ENCODE data around the gene KDM3B. TPM values are rescaled to one million over a fixed set of nuclear protein-coding genes. Genes with fewer than 3 reads are reported as not detected.

Gene KDM3B
- total and polyA plus RNA-seq, 9 of the 15 experiments (the other 6 are each of a cell fraction or from before 2014, with no cell fraction given): 13.8 to 62.8 (median 41.9) TPM

DNA sequence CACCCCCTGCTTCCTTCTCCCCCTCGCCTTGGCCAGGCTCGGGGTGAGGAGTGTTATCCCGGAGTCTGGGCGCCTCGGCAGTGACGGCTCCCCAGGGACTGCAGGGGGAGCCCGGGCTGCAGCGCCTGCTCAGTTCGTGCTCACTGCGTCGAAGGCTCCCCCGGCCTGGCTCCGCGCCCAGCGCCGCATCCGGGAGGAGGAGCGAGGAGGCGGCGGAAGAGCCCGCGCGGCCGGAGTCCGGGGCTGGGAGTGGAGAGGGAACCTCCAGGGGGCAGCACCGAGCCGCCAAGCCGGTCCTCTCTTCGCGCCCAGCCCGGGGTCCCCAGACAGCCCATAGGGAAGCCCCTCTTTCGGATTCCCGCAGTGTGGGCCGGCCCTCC lies 111.5 kb downstream of the KDM3B start (continued):
- TF ChIP-seq RFX7 (CRISPR knock-in tag; IDR thresholded peaks at IDR 0.05) (0 out of 2 replicates have a peak, but pooled peaks have one; percentile 68), AFF4 (CRISPR knock-in tag; IDR thresholded peaks at IDR 0.05) (peak; percentile 96), SMAD4 (CRISPR knock-in tag; conservative IDR thresholded peaks at IDR 0.05) (peak; percentile 46; the same call in 1 of the 2 replicates), CHAMP1 (IDR thresholded peaks at IDR 0.05) (no peak), RREB1 (CRISPR knock-in tag; IDR thresholded peaks at IDR 0.05) (peak; percentile 53; the same call in 1 of the 2 replicates), SMAD2 (IDR thresholded peaks at IDR 0.05; ENCODE audit: low read depth, low read length) (no peak), MXI1 (IDR thresholded peaks at IDR 0.05; ENCODE audit: low read depth, low read length) (no peak), NR2C2 (CRISPR knock-in tag; IDR thresholded peaks at IDR 0.05) (no peak), NR2C2 (tag; IDR thresholded peaks at IDR 0.05) (no peak), NRF1 (conservative IDR thresholded peaks at IDR 0.05 in 1 of 2, IDR thresholded peaks at IDR 0.05 in 1 of 2) (peak; percentile 87 to 89), ZEB2 (IDR thresholded peaks at IDR 0.05) (no peak), MBD2 (IDR thresholded peaks at IDR 0.05; ENCODE audit: borderline replicate concordance, low read depth) (peak; percentile 46; the same call in 1 of the 2 replicates), CBX1 (IDR thresholded peaks at IDR 0.05; ENCODE audit: low read depth) (peak; percentile 32; the same call in 1 of the 2 replicates), ARHGAP35 (IDR thresholded peaks at IDR 0.05; ENCODE audit: partially characterized antibody) (no peak)
- TF ChIP-seq, protein P1, sequence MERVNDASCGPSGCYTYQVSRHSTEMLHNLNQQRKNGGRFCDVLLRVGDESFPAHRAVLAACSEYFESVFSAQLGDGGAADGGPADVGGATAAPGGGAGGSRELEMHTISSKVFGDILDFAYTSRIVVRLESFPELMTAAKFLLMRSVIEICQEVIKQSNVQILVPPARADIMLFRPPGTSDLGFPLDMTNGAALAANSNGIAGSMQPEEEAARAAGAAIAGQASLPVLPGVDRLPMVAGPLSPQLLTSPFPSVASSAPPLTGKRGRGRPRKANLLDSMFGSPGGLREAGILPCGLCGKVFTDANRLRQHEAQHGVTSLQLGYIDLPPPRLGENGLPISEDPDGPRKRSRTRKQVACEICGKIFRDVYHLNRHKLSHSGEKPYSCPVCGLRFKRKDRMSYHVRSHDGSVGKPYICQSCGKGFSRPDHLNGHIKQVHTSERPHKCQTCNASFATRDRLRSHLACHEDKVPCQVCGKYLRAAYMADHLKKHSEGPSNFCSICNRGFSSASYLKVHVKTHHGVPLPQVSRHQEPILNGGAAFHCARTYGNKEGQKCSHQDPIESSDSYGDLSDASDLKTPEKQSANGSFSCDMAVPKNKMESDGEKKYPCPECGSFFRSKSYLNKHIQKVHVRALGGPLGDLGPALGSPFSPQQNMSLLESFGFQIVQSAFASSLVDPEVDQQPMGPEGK (CRISPR knock-in tag; IDR thresholded peaks at IDR 0.05; ENCODE audit: borderline replicate concordance): no peak
